ENCODE measurements around the gene TMEM191B.
"Not testable (repeated sequence)": the region's sequence is repeated elsewhere in the genome, so short reads cannot be mapped to it uniquely, and the experiment has no call there.

TMEM191B gene

DNA sequence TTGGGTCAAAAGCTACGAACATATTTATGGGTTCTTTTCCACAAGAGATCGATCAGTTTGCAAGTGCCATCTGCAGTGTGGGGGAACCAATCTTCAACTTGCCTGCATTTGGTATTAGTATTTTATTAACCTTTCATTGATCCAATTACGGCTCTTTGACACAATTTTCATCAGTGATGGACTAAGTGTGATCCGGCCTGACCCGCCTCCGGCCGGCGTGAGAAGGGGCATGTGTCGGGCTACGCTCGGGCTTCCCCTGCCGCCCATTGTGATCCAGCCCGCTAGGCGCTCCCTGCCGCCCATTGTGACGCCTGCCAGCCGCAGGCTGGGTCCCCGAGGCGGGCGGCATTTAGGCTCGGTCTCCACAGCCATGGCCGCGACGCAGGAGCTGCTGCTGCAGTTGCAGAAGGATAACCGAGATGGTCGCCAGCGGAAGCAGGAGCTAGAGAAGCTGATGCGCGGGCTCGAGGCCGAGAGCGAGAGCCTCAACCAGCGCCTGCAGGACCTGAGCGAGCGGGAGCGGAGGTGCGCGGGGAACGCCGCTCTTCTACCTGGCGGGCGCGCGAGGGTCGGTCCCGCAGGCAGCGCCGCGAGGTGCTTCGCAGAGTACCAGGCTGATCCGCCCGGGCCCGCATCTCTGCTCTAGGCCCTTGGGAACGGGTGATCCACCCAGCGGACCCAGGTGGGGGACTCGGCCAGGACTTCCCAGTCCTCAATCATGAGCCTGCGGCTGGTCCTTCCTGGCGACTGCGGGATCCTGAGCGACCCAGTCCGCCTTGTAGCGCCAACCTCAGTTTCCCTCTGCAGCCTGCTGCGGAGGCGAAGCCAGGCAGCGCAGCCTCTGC is at the start of gene TMEM191B:
TMEM191B (plus strand) TSS at position 51 of the 845 bp plus-strand sequence; CDS start at position 230, 179 bp downstream.
- H3K4me3 ChIP-seq (ENCODE audit: low read depth, low read length), result not testable (repeated sequence)

- H3K4me3 ChIP-seq (ENCODE audit: low read depth, low read length), result not testable (repeated sequence)
Measured at GRCh38 chr22:18496227-18496626, 31.4 kb upstream of the TMEM191B start.

GRCh38 chr22:18511327-18511726 is 16.3 kb upstream of the TMEM191B start:
- not testable (repeated sequence) for H3K4me3 ChIP-seq (ENCODE audit: low read depth, low read length)

GRCh38 chr22:18512378-18512777 is 15.2 kb upstream of the TMEM191B start:
- H3K4me3 ChIP-seq (ENCODE audit: low read depth, low read length), result not testable (repeated sequence)

GRCh38 chr22:18513454-18513853 is 14.1 kb upstream of the TMEM191B start:
- H3K4me3 ChIP-seq (ENCODE audit: low read depth, low read length), result not testable (repeated sequence)

- H3K4me3 ChIP-seq (ENCODE audit: low read depth, low read length), result not testable (repeated sequence)
Measured at GRCh38 chr22:18518061-18518460, 9.5 kb upstream of the TMEM191B start, which contains the start of gene GGTLC3. Gene GGTLC3 (minus strand): TSS chr22:18518161. CDS start chr22:18517897, 264 bp downstream.

DNA sequence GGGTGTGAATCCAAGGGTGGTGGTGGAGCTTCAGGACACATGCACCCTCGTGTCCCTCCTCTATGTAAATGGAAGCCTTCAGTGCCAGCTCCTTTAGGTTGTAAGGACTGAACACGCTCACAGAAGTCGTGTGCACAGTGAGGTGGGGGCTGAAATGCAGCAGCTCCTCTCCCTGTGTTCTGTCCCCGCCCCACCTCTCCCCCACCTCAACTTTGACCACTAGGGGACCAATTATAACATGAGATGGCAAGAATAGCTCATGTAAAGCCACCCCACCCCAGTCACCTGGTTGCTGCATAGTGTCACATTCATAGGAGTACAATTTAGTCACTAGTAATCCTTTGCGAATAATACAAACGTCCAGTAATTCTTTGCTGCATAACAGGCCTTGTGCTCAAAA is 4.8 kb upstream of the TMEM191B start:
- not testable (repeated sequence) for H3K4me3 ChIP-seq (ENCODE audit: low read depth, low read length)

DNA sequence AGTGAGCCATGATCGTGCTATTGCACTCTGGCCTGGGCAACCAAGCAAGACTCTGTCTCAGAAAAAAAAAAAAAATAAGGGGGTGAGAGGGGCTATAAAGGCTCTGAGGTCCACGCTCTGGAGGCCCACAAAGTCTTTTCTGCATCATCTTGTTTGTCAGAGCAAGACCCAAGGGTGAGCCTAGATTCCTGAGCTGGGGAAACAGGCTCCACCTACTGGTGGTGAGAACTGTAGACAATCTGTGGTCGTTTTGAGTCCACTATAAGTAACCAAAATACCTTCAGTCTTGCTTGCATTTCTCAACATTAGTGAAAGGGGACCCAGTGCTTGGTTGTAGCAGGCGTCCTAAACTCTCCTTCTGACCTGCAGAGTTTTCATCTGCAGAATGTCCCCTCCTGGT is 4.3 kb upstream of the TMEM191B start:
- H3K4me3 ChIP-seq (ENCODE audit: low read depth, low read length), result not testable (repeated sequence)

DNA sequence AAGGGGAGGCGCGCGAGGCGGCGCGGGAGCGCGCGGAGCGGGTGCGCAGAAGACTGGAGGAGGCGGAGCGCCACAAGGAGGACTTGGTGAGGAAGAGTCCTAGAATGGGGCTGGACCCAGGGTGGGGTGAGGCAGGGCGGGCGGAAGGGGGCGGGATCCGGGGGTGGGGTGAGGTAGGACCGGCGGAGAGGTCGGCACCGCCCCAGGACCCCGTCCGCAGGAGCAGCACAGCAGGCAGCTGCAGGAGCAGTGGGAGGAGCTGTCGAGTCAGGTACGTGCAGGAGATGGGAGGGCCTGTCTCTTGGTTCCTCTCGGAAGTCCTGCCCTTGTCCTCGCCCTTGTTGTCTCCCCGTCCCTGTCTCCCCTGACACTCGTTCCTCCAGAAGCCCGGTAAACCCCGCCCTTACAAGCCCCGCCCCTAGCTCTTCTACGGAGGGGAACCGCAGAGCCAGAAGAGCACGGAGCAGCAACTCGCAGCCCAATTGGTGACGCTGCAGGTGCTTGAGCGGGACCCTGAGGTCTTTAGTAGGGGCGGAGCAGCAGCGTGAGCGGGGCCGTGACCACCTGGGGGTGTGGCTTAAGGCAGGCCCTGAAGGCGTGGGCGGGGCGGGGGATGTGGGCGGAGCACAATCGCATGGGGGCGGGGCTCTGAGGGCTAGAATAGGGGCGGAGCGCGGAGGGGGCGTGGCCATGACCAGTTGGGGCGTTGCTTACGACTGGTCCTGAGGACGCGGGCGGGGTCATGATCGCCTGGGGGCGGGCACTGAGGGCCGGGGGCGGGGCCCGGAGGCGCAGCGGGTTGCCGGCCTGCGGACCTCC is 1.2 kb downstream of the TMEM191B start:
- H3K4me3 ChIP-seq (ENCODE audit: low read depth, low read length), result not testable (repeated sequence)

DNA sequence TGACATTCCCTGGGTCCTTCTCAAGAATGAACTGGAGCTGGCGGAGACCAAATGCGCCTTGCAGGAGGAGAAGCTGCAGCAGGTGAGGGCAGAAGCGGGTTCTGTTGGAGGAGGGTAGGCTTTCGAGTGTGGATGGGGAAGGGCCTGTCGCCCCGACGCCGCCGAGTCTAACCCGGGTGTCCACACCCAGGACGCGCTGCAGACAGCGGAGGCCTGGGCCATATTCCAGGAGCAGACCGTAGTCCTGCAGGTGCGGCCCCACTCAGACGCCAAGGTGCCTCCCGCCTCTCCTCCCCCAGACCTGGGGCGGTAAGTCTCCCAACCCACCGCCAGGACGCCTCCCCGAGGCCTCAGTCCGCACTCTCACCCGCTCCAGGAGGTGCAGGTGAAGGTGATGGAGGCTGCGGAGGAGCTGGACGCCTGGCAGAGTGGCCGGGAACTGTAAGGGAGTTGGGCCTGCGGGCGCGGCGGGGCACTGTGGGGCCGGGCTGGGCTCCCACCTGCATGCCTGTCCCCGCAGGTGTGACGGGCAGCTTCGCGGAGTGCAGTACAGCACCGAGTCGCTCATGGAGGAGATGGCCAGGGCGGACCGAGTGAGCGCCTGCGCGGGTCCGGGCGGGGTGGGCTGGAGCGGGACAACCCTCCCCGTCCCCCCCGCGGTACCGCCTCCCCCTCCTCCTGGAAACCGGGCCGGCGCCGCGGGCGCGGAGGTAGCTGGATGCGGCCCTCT is 2.0 kb downstream of the TMEM191B start:
- H3K4me3 ChIP-seq (ENCODE audit: low read depth, low read length), result not testable (repeated sequence)

DNA sequence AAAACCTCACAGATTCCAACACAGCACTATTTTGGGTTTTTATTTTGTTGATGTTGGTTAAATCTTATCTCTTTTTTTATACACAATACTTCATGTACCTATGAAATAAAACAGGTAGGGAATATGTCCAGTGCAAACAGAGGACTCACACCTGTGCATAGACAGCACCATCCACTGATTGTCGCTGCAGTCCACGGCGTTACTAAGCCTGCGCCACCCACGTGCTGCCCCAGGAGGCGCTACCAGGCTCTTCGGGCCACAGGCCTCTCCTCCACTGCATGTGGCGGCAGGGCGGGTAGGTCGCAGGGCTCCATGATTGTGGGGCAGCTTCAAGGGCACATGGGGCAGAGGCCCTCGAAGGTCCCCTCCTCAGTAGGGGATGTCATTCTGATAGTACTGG is 6.0 kb downstream of the TMEM191B start:
- not testable (repeated sequence) for H3K4me3 ChIP-seq (ENCODE audit: low read depth, low read length)

DNA sequence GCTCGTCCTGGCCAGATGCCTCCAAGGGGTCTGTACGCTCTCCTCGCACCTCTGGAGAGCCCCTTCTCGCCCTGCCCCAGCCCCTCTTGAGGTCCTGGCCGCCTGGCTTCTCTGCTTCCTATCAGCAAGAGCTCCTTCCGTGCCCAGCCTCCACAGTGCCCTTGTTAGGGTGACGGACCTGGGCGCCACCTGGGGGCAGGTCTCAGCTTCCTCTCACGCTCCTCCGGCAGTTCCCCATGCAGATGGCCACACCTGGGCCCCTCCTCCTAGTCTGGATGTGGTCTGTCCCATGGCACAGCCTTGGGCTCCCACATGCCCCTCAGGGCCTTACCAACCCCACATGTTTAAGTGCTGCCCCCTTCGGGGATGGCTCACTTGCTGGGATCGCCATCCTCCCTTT is 6.7 kb downstream of the TMEM191B start:
- H3K4me3 ChIP-seq (ENCODE audit: low read depth, low read length), result not testable (repeated sequence)

GRCh38 chr22:18539994-18540393 is 12.4 kb downstream of the TMEM191B start:
- H3K4me3 ChIP-seq (ENCODE audit: low read depth, low read length), result not testable (repeated sequence)

- H3K4me3 ChIP-seq (ENCODE audit: low read depth, low read length), result not testable (repeated sequence)
Measured at GRCh38 chr22:18543400-18543799, 15.8 kb downstream of the TMEM191B start.

DNA sequence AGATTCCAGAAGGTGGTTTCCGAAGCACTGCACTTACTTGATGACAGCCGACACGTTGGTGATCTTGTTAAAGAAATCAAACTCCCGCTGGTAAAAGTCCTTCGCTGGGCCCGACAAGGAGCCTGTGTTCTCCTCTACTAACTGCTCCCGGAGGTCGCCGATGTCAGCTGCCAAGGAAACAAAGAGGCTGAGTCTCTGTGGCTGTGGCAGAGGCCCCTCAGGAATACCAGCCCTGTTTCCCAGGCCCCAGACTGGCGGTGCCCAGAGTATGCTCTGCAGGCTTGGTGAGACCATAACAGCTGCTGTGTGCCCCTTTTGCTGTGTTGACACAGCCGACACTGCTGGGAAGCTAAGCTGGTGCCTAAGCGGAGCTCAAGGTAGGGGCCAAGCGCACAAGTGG is 17.0 kb downstream of the TMEM191B start:
- H3K4me3 ChIP-seq (ENCODE audit: low read depth, low read length), result not testable (repeated sequence)

GRCh38 chr22:18549458-18550179 is 22.0 kb downstream of the TMEM191B start:
- H3K4me3 ChIP-seq (ENCODE audit: low read depth, low read length), result not testable (repeated sequence)

DNA sequence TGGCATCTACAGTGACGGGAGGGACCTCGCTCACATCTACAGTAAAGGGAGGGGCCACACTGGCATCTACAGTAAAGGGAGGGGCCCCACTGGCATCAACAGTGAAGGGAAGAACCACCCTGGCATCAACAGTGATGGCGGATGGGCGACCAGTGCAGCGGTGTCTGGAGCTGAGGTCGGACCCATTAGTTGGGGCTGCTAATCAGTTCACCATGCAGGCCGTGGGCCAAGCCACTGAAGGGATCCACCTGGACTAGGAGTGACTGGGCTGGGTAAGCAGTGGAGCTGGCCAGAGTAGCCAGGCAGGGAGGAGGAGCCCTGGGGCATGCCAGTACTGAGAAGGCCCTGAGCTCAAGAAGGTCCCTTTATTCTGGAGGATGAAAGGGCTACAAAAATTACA is 23.4 kb downstream of the TMEM191B start:
- not testable (repeated sequence) for H3K4me3 ChIP-seq (ENCODE audit: low read depth, low read length)

GRCh38 chr22:18552839-18553597 is 25.4 kb downstream of the TMEM191B start:
- H3K4me3 ChIP-seq (ENCODE audit: low read depth, low read length), result not testable (repeated sequence)
